Measurements from ENCODE around the gene KCNJ12. TPM values are rescaled to one million over a fixed set of nuclear protein-coding genes. Genes with fewer than 3 reads are reported as not detected.
"Not testable (repeated sequence)": the region's sequence is repeated elsewhere in the genome, so short reads cannot be mapped to it uniquely, and the experiment has no call there.

KCNJ12 gene
- polyA plus RNA-seq, 4 donors = 5.3 to 8.9 (median 6.5) TPM

DNA sequence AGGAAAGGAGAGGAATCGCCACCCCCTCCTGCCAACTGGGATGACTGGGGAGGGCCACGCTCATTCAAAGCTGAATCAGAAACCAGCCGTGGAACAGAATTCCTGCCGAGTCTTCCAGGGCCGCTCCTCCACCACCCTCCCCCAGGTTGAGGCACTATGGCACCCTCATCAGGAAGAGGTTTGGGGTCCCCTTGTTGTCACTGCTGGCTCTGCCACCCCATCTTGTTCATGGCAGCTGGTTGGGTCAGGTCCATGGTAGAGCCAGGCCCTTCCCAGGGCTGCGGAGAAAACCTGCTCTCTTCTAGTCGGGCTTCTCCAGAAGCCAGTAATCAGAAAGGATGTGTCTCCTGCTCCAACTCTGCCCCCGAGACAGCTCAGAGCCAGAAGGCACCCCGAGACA lies 41.8 kb downstream of the KCNJ12 start:
- DNase-seq (ENCODE audit: low read depth in 4 of 4, low spot score in 2 of 4) = no peak

DNA sequence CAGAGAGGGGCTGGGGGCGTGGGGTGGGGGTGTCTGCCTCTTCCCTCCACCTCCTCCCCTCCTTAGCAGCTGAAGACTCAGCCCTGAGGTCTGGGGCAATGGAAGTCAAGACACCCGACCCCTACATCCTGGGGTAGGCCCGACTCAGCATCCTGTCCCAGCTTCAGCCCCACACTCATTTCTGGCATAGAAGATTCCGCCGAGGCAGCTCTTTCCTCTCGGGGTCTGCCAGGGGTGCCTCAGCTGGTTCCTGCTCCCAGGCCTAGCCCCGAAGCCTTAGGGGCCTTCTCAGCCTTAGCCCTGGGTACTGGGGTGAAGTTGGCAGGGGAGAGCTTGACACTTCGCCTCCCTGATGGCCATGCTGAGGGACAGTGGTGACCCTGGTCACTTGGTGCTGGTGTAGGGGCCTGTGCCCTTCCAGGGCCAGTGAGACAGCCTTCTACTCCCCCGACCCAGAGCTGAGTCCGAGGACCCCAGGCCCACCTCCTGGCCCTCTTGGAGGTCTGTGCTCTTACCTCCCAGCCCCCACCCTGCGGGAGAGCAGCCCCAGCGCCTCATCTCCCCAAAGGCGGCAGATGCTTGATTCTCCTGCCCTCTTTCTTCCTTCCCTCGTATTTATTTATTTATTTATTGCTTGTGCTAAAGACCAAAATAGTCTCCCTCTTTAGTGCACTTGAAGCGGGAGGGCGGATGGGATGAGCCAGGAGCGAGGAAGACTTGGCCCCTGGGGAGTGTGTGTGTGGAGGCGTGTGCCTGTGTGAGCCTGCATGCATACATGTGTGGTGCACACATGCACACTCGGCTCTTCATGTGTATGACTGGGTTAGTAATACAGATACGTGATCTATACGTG lies 42.5 kb downstream of the KCNJ12 start:
- no peak for DNase-seq (ENCODE audit: low read depth in 4 of 4, low spot score in 2 of 4)

DNA sequence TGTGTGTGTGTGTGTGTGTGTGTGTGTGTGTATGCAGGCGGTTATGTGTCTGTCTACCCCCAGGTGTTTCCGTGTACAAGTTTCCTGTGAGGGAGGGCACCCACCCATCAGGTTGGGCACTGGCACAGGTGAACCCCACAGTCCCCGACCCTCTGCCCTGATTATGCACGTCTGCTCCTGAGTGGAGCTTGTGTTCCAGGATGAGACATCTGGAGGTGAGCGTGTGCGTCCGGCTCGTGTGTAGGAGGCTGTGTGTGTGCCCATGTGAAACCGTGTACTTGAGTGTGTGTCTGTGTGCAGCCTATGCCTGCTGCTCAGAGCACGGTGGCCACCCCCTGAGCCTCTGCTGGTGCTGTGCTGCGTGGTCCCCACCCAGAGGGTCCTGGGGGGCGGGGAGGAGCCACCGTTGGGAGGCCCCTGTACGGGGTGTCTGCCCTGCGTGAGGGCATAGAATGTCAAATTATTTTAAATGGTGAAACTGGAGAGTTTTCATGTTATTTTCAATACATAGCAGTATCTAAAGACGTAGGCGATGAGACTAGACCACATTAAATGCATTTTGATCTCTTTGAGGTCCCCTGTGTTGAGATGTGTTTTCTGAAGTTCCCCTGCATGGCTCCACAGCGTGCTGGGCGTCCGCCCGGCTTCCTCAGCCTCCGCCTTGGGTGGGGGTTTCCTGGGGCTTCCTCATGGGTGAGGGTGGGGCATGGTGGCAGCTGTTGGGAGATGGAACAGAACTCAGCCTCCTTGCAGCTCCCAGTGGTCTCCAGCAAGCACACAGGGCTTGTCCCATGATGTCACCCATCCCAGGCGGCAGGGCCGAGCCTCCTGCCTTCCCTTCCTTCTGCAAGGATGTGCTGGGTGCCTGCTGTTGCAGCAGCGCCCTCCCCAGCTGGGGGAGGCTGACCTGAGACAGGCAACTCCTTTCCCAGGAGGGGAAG lies 43.4 kb downstream of the KCNJ12 start:
- no peak for DNase-seq (ENCODE audit: low read depth in 4 of 4, low spot score in 2 of 4)

DNA sequence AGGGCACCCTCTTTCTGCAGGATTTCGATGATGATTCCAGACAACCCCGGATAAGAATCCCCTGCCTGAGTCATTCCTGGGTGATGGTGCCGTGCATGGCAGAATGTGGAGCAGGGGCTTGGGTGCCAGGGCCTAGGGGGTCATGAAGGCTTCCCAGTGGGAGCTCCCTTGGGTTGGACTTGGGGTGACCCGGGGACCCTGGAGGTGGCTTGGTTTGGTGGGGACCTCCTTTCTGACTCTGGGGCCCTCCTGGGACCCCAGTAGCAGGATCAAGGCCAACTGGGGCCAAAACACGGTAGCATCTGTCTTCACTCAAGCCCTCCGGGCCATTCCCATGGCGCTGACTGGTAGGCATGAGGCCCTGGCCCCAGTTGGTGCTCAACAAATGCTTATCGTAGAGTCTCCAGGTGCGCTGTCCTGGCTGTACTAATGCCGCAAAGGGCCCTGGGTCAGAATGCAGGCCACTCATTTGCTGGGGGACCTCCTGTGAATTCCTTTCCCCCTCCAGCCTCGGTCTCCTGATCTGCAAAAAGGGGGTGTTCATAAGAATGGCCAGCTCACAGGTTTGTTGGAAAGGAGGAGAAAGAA lies 44.4 kb downstream of the KCNJ12 start:
- not testable (repeated sequence) for DNase-seq (ENCODE audit: low read depth in 4 of 4, low spot score in 2 of 4)

DNA sequence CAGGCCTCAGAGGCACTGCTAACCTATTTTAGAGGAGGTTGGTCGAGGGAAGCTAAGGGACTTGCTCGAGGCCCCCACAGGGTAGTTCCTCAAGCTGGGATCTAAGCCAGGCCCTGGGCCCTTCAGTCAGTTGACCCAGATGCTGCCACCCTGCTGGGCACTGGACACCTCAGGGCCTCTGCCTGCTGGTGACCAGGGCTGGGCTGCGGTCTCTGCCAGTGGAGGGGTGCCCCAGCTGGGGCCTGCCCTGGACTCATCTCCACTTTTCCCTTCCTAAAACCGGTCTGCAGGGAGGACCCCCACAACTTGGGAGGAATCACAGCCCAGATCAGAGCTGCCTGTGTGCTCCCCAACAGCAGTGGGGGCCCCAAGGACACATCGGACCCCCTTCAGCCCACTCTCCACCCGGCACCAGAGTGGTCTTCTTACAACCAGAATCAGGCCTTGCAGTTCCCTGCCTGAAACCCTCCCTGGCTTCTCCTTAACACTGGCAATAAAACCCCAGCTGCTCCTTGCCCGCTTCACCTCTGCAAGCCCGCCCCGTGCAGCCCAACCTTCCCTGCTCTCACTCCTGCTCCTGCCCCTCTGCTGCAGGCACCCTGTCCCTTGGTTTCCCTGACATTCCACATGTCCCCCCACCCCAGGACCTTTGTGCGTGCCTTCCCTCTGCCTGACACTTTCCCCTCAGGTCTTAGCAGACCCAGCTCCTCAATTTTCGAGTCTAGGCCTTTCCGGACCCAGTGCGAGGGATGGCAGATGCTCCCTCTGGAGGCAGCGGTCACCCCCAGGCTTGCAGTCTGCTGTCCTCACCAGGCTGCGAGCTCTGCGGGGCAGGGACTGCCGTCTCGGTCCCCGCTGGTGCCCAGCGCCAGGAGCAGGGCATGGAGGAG lies 45.5 kb downstream of the KCNJ12 start:
- not testable (repeated sequence) for DNase-seq (ENCODE audit: low read depth in 4 of 4, low spot score in 2 of 4)

DNA sequence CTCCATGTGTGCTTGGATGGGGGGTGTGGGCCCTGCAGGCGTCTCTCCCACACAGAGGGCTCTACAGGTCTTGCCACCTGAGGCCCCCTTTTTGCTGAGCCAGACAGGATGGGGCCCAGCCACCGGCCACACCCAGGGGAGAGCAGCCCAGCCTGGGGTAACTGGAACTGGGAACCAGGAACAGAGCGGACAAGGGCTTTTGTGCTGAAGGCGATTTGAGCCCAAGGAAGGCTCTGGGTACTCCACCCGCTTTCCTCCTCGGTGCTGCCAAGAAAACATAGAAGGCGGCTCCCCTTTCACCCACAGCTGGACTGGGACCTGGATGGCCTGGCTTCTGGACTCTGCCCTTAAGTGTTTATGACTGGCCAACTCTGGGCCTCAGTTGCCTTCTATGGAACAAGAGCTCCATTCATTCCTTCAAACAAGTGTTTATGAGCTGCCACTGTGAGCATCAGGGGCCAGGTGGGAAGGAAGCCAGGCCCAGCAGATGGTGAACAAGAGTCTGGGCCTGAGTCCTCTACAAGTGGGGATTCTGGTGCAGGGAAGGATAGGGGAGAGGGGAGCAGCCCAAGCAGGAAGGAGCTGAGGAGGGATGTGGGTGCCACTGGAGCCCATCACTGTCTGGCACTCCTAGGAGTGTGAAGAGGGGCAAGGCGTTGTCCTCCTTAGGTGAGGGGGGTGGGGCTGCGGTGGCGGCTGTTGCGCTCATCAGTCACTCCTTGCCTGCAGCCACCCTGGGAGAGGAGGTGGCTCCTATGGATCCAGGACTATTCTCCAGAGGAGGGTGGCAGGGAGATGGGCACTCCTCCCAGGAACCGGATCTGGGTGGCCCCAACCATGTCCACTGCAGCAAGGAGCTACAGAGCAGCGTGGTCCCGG lies 46.4 kb downstream of the KCNJ12 start:
- not testable (repeated sequence) for DNase-seq (ENCODE audit: low read depth in 4 of 4, low spot score in 2 of 4)

DNA sequence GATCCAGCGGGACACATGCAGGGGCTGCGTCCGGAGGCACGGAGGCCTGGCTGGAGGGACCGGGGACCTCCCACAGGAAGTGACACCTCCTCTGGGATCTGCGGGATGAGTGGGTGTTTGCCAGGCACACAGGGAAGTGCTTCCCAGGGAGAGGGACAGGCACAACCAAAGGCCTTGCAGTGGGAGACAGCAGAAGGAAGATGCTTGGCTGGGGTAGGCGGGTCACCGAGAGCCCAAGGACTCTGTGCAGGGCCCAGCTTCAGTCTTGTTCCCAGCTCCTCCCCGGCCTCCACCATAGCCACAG lies 47.0 kb downstream of the KCNJ12 start:
- not testable (repeated sequence) for DNase-seq (ENCODE audit: low read depth in 4 of 4, low spot score in 2 of 4)

DNA sequence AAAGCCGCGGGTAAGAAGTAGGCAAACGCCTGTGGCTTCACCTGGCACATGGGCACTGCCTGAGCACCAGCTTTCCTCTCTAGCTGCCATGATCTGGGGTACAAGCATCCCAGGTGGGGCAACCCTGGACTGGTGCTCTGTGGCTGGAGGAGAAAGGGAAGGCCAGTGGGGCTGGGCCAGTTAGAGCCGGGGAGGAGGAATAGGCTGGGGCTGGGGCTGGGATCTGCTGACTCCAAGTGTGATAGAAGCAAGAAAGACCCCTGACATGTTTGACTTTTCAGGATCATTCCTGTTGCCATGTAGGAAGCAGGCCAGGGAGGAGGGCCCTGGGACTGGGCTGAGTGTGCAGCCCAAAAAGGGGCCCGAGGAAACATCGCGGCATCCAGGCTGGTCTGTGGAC lies 48.5 kb downstream of the KCNJ12 start:
- DNase-seq (ENCODE audit: low read depth in 4 of 4, low spot score in 2 of 4) = not testable (repeated sequence)

DNA sequence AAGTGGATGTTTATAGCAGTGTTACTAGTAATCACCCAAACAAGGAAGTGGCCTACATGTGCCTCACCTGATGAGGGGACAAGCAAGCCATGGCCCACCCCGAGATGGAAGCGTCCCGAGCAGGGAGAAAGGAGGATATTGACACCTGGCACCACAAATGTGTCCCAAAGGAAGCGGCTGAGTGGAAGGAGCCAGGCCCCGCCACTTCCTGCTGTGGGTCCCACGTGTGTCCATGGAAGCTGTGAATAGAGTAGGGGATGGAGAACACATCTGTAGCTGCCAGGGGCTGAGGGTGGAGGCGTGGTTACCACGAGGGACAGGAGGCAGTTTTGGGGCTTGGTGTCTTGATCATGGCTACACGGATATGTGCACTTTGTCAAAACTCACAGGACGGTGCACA lies 49.2 kb downstream of the KCNJ12 start:
- no peak for DNase-seq (ENCODE audit: low read depth in 4 of 4, low spot score in 2 of 4)

DNA sequence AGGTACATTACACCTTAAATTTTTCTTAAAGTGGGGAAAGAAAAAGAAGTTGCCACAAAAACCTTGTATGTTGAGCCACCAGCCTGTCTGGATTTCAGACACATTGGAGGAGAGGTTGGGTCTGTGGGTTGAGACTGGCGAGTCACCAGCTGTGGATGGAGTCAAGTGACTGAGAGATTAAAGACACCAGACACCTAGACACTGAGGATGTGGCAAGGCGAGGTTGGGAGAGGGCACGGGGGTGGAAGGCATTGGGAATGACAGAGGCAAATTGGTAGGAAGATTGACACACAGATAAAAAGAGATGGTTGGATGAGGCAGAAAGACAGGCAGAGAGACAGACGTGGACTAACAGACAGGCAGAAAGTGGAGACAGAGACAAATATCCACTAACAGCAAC lies 49.6 kb downstream of the KCNJ12 start:
- no peak for DNase-seq (ENCODE audit: low read depth in 4 of 4, low spot score in 2 of 4)

DNA sequence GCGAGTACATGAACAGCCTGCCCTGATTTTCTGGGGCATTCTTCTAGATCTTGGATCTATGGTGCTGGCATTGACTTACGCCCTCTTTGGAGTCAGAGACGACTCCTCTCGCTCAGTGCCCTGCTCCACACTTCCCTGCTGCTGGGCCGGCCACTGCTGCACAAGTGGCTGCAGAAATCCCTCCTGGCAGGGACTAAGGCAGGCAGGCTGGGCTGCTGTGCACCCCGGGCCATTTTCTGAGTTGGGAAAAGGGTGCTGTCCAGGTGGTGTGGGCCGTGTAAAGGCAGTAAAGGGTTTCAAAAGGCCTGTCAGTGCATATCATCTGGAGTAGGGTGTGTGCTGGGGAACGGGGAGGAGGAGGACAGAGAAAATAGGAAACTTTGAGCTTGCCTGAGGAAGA lies 50.1 kb downstream of the KCNJ12 start:
- not testable (repeated sequence) for DNase-seq (ENCODE audit: low read depth in 4 of 4, low spot score in 2 of 4)

DNA sequence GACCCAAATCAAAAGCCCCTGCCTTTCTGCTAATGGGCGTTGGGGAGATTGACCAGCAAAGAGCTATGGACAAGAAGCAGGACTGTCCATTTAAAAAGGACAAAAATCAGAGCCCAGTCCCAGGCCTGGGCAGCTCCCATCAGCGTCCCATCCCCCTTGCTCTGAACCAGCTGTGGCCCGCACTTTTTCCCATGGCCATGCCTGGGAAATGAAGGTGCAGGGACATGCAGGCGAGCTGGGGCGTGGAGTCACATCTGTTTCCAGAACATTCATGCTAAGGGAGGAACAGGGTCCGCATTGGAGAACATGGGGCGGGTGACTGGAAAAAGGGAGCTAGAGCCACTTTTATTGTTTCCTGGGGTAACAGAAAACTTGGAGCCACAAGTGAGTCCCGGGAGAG lies 50.7 kb downstream of the KCNJ12 start:
- DNase-seq (ENCODE audit: low read depth in 4 of 4, low spot score in 2 of 4) = not testable (repeated sequence)

DNA sequence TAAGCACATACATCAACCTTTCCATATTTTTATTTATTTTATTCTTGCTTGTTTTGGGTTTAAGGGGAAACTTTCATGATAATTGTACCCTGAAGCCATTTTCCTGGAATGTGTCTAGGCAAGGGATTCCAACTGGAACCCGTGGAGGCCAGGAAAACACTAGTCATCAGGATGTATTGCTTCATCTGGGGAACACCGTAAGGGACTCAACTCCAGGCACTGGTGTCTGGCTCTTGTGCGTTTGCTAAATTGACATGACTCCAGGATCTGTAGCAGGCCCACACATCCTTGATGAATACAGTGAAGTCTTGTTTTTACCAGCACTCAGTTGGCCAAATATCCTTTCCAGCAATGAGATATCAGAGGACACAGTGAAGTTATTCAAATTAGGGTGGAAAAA lies 51.6 kb downstream of the KCNJ12 start:
- DNase-seq (ENCODE audit: low read depth in 4 of 4, low spot score in 2 of 4) = not testable (repeated sequence)

DNA sequence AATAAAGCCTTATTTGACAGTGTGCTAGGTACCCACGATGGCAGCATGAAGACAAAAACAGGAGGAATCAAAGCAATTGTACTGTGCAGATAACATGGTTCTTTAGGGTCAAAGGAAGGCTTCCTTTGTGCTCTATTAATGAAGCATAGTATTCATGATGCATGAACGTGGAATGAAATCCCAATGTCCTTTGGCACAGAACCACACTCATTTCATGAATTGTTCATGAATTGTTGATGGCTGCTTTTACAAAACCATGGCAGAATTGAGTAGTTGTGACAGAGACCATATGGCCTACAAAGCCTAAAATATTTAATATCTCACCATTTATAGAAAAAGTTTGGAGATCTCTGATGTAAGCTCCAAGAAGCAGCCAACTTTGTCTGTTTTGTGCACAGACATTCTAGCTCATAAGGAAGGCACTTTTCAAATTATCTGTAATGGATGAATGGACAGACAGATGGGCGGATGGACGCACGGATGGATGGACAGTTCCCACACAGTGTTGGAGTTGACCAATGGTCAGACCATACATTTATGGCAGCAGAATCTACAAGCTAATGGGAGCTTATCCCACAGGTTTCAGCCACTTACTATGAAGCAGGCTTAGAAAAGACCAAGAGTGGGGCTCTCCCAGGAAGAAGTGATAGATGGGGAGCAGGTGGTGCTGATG lies 52.7 kb downstream of the KCNJ12 start:
- DNase-seq (ENCODE audit: low read depth in 4 of 4, low spot score in 2 of 4) = not testable (repeated sequence)

DNA sequence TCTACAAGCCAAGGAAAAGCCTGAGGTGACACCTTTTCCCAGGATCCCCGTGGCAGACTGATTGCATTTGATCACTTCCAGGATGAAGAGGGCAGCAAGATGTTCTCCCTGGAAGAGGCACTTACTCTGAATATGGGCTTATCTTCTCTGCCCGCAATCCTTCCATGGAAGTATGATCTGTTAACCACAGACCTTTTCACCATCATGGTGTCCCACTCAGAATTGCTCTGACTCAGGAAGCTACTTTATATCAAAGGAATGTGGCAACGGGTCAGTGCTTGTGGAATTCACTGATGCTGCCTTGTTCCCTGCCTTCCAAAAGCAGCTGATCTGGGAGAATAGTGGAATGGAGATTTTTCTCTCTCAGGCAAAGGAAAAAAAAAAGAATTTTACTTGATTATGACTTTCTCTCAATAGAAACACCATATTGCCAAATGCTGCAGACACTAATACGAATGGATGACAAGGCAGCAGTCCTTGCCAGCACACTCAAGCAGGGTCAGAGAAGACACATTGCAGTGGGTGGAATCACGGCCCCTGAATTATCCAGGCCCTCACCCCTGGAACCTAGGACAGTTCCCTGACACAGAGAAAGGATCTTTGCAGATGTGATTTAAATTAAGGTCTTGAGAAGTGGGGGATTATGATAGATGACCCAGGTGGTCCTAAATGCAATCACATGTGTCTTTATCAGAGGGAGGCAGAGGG lies 53.9 kb downstream of the KCNJ12 start:
- DNase-seq (ENCODE audit: low read depth in 4 of 4, low spot score in 2 of 4) = not testable (repeated sequence)

DNA sequence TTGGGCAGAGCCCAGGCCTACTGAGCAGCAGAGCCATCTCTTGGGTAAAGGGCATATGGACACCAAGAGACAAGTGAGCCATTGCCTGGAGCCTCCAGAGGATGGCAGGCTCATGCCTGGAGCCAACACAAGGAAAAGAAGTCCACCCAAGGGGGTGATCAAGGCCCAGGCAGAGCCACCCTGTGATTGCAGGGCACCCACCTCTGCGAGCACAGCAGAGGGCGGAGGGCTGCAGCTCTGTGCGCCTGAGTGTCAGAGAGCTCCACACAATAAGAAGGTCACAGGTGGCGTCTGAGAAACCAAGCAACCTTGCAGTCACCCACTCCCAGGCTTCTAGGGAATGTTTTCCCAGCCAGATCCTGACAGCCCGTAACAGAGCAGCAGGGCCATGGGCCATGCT lies 57.8 kb downstream of the KCNJ12 start:
- DNase-seq (ENCODE audit: low read depth in 4 of 4, low spot score in 2 of 4) = not testable (repeated sequence)

DNA sequence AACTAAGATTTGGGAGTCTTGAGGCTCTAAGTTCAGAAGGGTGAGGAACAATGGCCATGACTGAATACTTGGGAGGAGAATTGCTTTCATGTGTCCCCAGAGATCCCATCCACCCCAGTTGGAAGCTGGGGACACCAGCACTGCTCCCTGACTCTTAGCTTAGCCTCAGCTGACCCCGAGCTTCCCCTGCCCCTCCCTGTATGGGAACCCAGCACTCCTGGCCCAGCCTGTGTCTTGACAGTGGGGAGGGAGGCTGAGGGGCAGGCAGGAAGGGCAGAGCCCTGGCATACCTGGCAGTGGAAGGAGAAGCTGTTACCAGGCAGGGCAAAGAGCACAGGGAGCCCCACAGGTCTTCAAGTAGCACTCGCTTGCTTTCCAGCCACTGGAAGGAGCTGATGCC lies 58.8 kb downstream of the KCNJ12 start:
- DNase-seq (ENCODE audit: low read depth in 4 of 4, low spot score in 2 of 4) = not testable (repeated sequence)

DNA sequence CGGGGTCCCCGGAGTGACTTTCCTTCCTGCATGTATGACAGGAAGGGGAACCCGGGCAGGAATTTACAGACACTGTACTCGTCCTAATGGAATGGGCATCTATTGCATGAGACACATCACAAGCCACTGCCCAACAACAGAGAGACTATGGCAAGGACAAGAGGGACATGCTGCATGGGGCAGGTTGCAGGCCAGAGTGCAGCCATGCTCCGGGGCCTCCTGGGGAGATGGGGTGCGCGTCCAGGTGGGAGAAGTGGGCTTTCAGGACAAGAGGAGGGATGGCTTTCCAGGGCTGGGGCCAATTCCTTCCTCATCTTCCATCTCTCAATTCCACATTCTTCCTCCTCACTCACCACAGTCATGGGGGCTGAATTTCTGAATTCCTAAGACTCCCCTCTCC lies 60.3 kb downstream of the KCNJ12 start:
- DNase-seq (ENCODE audit: low read depth in 4 of 4, low spot score in 2 of 4) = not testable (repeated sequence)
